Measurements from ENCODE around the gene WIPI1. TPM values are rescaled to one million over a fixed set of nuclear protein-coding genes. Genes with fewer than 3 reads are reported as not detected.
A peak's percentile ranks its signal among the peaks of the same experiment; 100 is the strongest.

WIPI1 gene
- total RNA-seq, 4 donors from 2014 or later: 27.0 to 59.4 (median 43.5) TPM

DNA sequence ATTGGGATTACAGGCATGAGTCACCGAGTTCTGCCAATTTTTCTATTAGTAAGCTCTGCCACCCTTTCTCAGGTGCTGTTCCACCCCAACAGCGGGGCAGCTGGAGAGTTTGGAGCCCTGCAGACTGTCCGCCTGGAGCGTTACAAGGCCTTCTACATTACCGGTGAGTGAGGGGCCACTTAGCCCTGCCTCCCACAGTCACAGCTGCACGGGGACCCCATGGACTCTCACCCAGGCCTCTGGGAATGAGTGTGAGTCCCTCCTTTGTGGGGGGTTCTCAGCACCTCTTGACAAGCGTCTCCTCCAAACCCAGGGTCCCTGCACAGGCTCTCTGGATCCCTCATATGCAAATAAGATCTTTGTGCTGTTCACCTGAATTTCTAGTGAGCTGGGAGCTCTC lies 56.0 kb downstream of the WIPI1 start:
- DNase-seq (ENCODE audit: extremely low spot score): peak; percentile 62

GRCh38 chr17:68400404-68400735 lies 56.9 kb downstream of the WIPI1 start:
- 67% methylated on average over 4 of the region's 4 CpGs for WGBS

More for the DNA sequence above, 56.0 kb downstream of the WIPI1 start:
- no peaks in the 10 kb centered on the region for H3K27me3 ChIP-seq
- peaks cover 7 to 10% (median 10%) of the 10 kb centered on the region in 4 donors for H3K4me1 ChIP-seq
- H3K4me3 ChIP-seq: no peak overlapping the region
- whole genome bisulfite sequencing: 93% methylated on average over 7 of the region's 7 CpGs
- no peak overlapping the region for H3K27ac ChIP-seq (replicated peaks in 1 of 4)
- intact Hi-C loops (cut with DNase I): no loop called here
- TF ChIP-seq EP300 (IDR thresholded peaks at IDR 0.05): no peak
- no peak for TF ChIP-seq POLR2A (IDR thresholded peaks at IDR 0.05; ENCODE audit: low read depth)
- TF ChIP-seq, protein P1, sequence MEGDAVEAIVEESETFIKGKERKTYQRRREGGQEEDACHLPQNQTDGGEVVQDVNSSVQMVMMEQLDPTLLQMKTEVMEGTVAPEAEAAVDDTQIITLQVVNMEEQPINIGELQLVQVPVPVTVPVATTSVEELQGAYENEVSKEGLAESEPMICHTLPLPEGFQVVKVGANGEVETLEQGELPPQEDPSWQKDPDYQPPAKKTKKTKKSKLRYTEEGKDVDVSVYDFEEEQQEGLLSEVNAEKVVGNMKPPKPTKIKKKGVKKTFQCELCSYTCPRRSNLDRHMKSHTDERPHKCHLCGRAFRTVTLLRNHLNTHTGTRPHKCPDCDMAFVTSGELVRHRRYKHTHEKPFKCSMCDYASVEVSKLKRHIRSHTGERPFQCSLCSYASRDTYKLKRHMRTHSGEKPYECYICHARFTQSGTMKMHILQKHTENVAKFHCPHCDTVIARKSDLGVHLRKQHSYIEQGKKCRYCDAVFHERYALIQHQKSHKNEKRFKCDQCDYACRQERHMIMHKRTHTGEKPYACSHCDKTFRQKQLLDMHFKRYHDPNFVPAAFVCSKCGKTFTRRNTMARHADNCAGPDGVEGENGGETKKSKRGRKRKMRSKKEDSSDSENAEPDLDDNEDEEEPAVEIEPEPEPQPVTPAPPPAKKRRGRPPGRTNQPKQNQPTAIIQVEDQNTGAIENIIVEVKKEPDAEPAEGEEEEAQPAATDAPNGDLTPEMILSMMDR (IDR thresholded peaks at IDR 0.05): no peak
- TF ChIP-seq POLR2AphosphoS5 (IDR thresholded peaks at IDR 0.05): no peak
- peaks cover 0 to 11% (median 7%) of the 10 kb centered on the region in 4 donors for H3K9me3 ChIP-seq
- no peaks in the 10 kb centered on the region for H3K36me3 ChIP-seq

GRCh38 chr17:68399638-68400403 lies 57.5 kb downstream of the WIPI1 start:
- TF ChIP-seq POLR2A (IDR thresholded peaks at IDR 0.05; ENCODE audit: low read depth) (no peak), EP300 (IDR thresholded peaks at IDR 0.05) (no peak), POLR2AphosphoS5 (IDR thresholded peaks at IDR 0.05) (no peak)
- TF ChIP-seq, protein P1 (IDR thresholded peaks at IDR 0.05): no peak
- H3K27me3 ChIP-seq: no peaks in the 10 kb centered on the region
- intact Hi-C loops (cut with DNase I): loop anchor here (5.0 kb wide), 1 partner anchor 128 kb away; no protein-coding TSS in a partner anchor
- H3K4me1 ChIP-seq: peaks cover 7 to 10% (median 10%) of the 10 kb centered on the region in 4 donors
- peak; percentile 64 for DNase-seq (ENCODE audit: extremely low spot score)
- 50% methylated on average over 19 of the region's 19 CpGs for WGBS
- no peaks in the 10 kb centered on the region for H3K36me3 ChIP-seq
- H3K9me3 ChIP-seq: peaks cover 0 to 7% (median 6%) of the 10 kb centered on the region in 4 donors
- no peak overlapping the region for H3K4me3 ChIP-seq
- H3K27ac ChIP-seq (replicated peaks in 1 of 4): no peak overlapping the region

More at GRCh38 chr17:68400404-68400735, 56.9 kb downstream of the WIPI1 start:
- Histone ChIP-seq H3K4me3 (no peak overlapping the region), H3K36me3 (no peaks in the 10 kb centered on the region), H3K27ac (replicated peaks in 1 of 4) (no peak overlapping the region), H3K4me1 (peaks cover 7 to 10% (median 10%) of the 10 kb centered on the region in 4 donors), H3K27me3 (no peaks in the 10 kb centered on the region), H3K9me3 (peaks cover 0 to 3% (median 1%) of the 10 kb centered on the region in 4 donors)
- peak; percentile 55 for DNase-seq (ENCODE audit: extremely low spot score)
- intact Hi-C loops (cut with DNase I): no loop called here
- TF ChIP-seq, protein P1 (IDR thresholded peaks at IDR 0.05): no peak
- TF ChIP-seq POLR2AphosphoS5 (IDR thresholded peaks at IDR 0.05) (no peak), EP300 (IDR thresholded peaks at IDR 0.05) (no peak), POLR2A (IDR thresholded peaks at IDR 0.05; ENCODE audit: low read depth) (no peak)

GRCh38 chr17:68398691-68399637 lies 58.3 kb downstream of the WIPI1 start:
- Histone ChIP-seq H3K4me3 (no peak overlapping the region), H3K4me1 (peaks cover 7 to 10% (median 10%) of the 10 kb centered on the region in 4 donors), H3K9me3 (peaks cover 0 to 10% (median 9%) of the 10 kb centered on the region in 4 donors), H3K27ac (replicated peaks in 1 of 4) (no peak overlapping the region), H3K36me3 (no peaks in the 10 kb centered on the region), H3K27me3 (no peaks in the 10 kb centered on the region)
- 26% methylated on average over 8 of the region's 11 CpGs for WGBS
- DNase-seq (ENCODE audit: extremely low spot score): peak; percentile 90
- intact Hi-C loops (cut with DNase I): loop anchor here (5.0 kb wide), 1 partner anchor 127 kb away; no protein-coding TSS in a partner anchor
- TF ChIP-seq POLR2A (IDR thresholded peaks at IDR 0.05; ENCODE audit: low read depth): no peak
- no peak for TF ChIP-seq EP300 (IDR thresholded peaks at IDR 0.05)
- TF ChIP-seq POLR2AphosphoS5 (IDR thresholded peaks at IDR 0.05): peak in 1 of 2 donors; percentile 21
- TF ChIP-seq, protein P1 (IDR thresholded peaks at IDR 0.05): peak; percentile 59 to 72 (median 67)
